Liver (tissue), 9 donors: ENCODE data around the gene BEX3. TPM values are rescaled to one million over a fixed set of nuclear protein-coding genes. Genes with fewer than 3 reads are reported as not detected.

Experiments used
- DNase-seq: peaks from one replicate; pipeline ENCODE4 v3.0.0-alpha.2; 2017; ENCODE audit warnings: low spot score
- H3K27ac ChIP-seq, 2 donors: one replicate each; pipeline ENCODE4 v1.7.0; 2013; ENCODE audit warnings: inconsistent platforms in 2 of 2, low read length in 2 of 2, control low read depth in 1 of 2, low read depth in 1 of 2, mild to moderate bottlenecking in 1 of 2
- H3K27me3 ChIP-seq, 4 donors: one replicate each; pipeline versions ENCODE4 v1.6.1 to v1.7.0; 2013; ENCODE audit warnings: low read length in 3 of 4, inconsistent platforms in 1 of 4, mild to moderate bottlenecking in 1 of 4, moderate library complexity in 1 of 4; ENCODE audit not compliant: control insufficient read depth in 4 of 4, insufficient read depth in 4 of 4
- H3K36me3 ChIP-seq, 4 donors: one replicate each; pipeline versions ENCODE4 v1.6.1 to v1.7.0; 2013; ENCODE audit warnings: low read length in 3 of 4, mild to moderate bottlenecking in 3 of 4, low read depth in 1 of 4, moderate library complexity in 1 of 4; ENCODE audit not compliant: control insufficient read depth in 4 of 4, insufficient read depth in 3 of 4
- H3K4me1 ChIP-seq, 4 donors: one replicate each; pipeline versions ENCODE4 v1.6.1 to v1.7.0; 2013; ENCODE audit warnings: low read length in 3 of 4, mild to moderate bottlenecking in 3 of 4, moderate library complexity in 1 of 4; ENCODE audit not compliant: control insufficient read depth in 4 of 4, insufficient read depth in 4 of 4
- H3K4me3 ChIP-seq, 3 donors: one replicate each; pipeline versions ENCODE4 v1.6.1 to v1.7.0; 2013; ENCODE audit warnings: low read length in 3 of 3, control low read depth in 1 of 3, low read depth in 1 of 3, mild to moderate bottlenecking in 1 of 3
- H3K9ac ChIP-seq, 2 donors: one replicate each; pipeline ENCODE4 v1.7.0; 2013; ENCODE audit warnings: low read length in 2 of 2, mild to moderate bottlenecking in 2 of 2, moderate library complexity in 2 of 2, control low read depth in 1 of 2, low read depth in 1 of 2
- H3K9me3 ChIP-seq, 4 donors: one replicate each; pipeline versions ENCODE4 v1.6.1 to v1.7.0; 2013; ENCODE audit warnings: low read length in 3 of 4; ENCODE audit not compliant: control insufficient read depth in 4 of 4
- CTCF ChIP-seq: fragments of 150-350 bp; IDR thresholded peaks from 2 replicates; pipeline ENCODE4 v1.5.1; 2017; ENCODE audit warnings: improper control_type of control experiment, low read depth, low read length; ENCODE audit not compliant: missing input control
- EGR1 ChIP-seq, 2 donors: IDR thresholded peaks; 2 replicates each; pipeline ENCODE4 v1.6.1; 2016 to 2018; ENCODE audit warnings: antibody characterized with exemption in 2 of 2, low read depth in 2 of 2
- FOXA1 ChIP-seq: IDR thresholded peaks from 2 replicates; pipeline ENCODE4 v1.6.1; 2016; ENCODE audit warnings: antibody characterized with exemption
- FOXA2 ChIP-seq: IDR thresholded peaks from 2 replicates; pipeline ENCODE4 v1.6.1; 2016; ENCODE audit warnings: antibody characterized with exemption
- GABPA ChIP-seq, 2 donors: IDR thresholded peaks in 1 of 2; conservative IDR thresholded peaks in 1 of 2; 2 replicates each; pipeline ENCODE4 v1.6.1; 2016; ENCODE audit warnings: antibody characterized with exemption in 2 of 2, mild to moderate bottlenecking in 1 of 2, moderate library complexity in 1 of 2
- HNF4A ChIP-seq, 2 donors: conservative IDR thresholded peaks; 2 replicates each; pipeline ENCODE4 v1.6.1; 2016; ENCODE audit warnings: antibody characterized with exemption in 2 of 2, mild to moderate bottlenecking in 2 of 2
- HNF4G ChIP-seq: IDR thresholded peaks from 2 replicates; pipeline ENCODE4 v1.6.1; 2016; ENCODE audit warnings: antibody characterized with exemption
- JUND ChIP-seq, 2 donors: IDR thresholded peaks; 2 replicates each; pipeline ENCODE4 v1.6.1; 2016; ENCODE audit warnings: antibody characterized with exemption in 2 of 2
- MAX ChIP-seq: IDR thresholded peaks from 2 replicates; pipeline ENCODE4 v1.6.1; 2016; ENCODE audit warnings: antibody characterized with exemption
- NR2F2 ChIP-seq: IDR thresholded peaks from 2 replicates; pipeline ENCODE4 v1.6.1; 2016; ENCODE audit warnings: antibody characterized with exemption
- RAD21 ChIP-seq, 2 donors: IDR thresholded peaks; 2 replicates each; pipeline ENCODE4 v1.6.1; 2016; ENCODE audit warnings: antibody characterized with exemption in 2 of 2, mild to moderate bottlenecking in 2 of 2
- RXRA ChIP-seq, 2 donors: IDR thresholded peaks; 2 replicates each; pipeline ENCODE4 v1.6.1; 2017 to 2018; ENCODE audit warnings: antibody characterized with exemption in 2 of 2, mild to moderate bottlenecking in 1 of 2
- SP1 ChIP-seq: IDR thresholded peaks from 2 replicates; pipeline ENCODE4 v1.6.1; 2018; ENCODE audit warnings: antibody characterized with exemption, mild to moderate bottlenecking
- TAF1 ChIP-seq: conservative IDR thresholded peaks from 2 replicates; pipeline ENCODE4 v1.6.1; 2016; ENCODE audit warnings: antibody characterized with exemption, mild to moderate bottlenecking
- YY1 ChIP-seq: IDR thresholded peaks from 2 replicates; pipeline ENCODE4 v1.6.1; 2016; ENCODE audit warnings: antibody characterized with exemption, mild to moderate bottlenecking
- WGBS: extraction: QIAGEN DNeasy Blood & Tissue Kit; methylation state at CpG from one replicate; pipeline ENCODE4 v1.1.7; 2013; 5-methylcytosine and 5-hydroxymethylcytosine counted together
- polyA plus RNA-seq, 2 donors: library from polyadenylated mRNA; stranded (reverse) in 1 of 2; unstranded in 1 of 2; fragments of 200-250 nt in 1 of 2; fragments of >200 nt in 1 of 2; fragmentation: Nextera tagmentation in 1 of 2; extraction: Ambion mirVana in 1 of 2; gene quantifications; one replicate each; pipeline versions ENCODE4 v1.2.1 to v1.2.3, GENCODE V29; 2013 to 2015
- total RNA-seq, 2 donors: library from RNA; depleted of rRNA; stranded (reverse); fragments of >200 nt; gene quantifications; one replicate each; pipeline ENCODE4 v1.2.3, GENCODE V29; 2014
- TF ChIP-seq, protein P1 (sequence below): IDR thresholded peaks from 2 replicates; pipeline ENCODE4 v1.6.1; 2016; ENCODE audit warnings: antibody characterized with exemption, mild to moderate bottlenecking
- TF ChIP-seq, protein P2 (sequence below): IDR thresholded peaks from 2 replicates; pipeline ENCODE4 v1.6.1; 2016; ENCODE audit warnings: antibody characterized with exemption
- donor health status: healthy.
- donor health status: healthy.
- donor health status: healthy.
- donor health status: healthy.
- donor health status: healthy.

The BEX3 gene
- total RNA-seq (10 to 100 TPM; 21.9 to 55.4 TPM), polyA plus RNA-seq (10 to 100 TPM; 59.3 to 77.4 TPM)

DNA sequence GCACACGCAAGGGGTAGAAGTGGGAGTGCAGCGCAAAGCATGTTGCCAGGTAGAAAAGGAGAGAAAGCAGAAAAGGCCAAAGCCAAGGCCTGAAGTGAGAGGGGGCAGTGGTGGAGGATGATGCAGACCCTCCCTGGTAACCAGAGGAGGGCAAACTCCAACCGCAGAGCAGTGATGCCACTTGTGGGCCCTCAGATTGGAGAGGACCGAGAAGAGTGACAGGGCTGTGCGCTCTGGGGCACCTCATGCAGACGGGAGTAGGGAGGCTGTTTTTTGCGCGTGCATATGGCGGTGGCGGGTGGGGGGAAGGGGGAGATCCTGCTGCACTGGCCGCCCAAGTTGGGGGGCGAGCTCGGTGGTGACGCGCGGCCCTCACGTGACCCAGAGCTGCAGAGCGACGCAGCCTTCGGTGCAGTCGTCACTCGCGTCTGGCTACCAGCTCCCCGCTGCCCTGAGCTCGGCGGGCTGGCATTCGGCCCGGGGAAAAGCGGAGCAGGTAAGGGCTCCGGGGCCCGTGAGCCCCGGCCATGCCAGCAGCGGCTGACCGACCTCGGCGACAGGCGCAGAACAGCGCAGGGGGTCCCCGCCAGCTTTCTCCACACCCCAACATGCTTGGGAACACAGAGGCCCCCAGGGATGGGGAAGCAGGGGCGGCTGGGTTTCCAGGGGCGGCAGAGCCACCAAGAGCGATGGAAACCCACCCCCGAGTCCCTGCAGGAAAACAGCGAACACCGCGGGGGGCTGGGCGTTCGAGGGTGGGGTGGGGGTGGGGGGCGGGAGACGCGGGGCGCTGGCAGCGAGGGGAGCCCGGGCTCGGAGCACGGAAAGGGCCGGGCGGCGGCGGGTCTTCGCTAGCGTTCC lies at the start of gene BEX3:
TSS of gene BEX3 (plus strand) at position 421 of the 861 bp plus-strand sequence. CDS start 984 bp downstream, outside the sequence.
- H3K27me3 ChIP-seq, result peaks cover 0 to 2% (median 0%) of the 10 kb centered on the region in 4 donors
- H3K4me3 ChIP-seq, result peak within 1 kb of the TSS; percentile 35 to 80 (median 60)
- H3K27ac ChIP-seq, result peak within 1 kb of the TSS; percentile 55 to 73
- no peaks in the 10 kb centered on the region for H3K9me3 ChIP-seq
- TF ChIP-seq YY1, result peak; percentile 32
- TF ChIP-seq, protein P1, sequence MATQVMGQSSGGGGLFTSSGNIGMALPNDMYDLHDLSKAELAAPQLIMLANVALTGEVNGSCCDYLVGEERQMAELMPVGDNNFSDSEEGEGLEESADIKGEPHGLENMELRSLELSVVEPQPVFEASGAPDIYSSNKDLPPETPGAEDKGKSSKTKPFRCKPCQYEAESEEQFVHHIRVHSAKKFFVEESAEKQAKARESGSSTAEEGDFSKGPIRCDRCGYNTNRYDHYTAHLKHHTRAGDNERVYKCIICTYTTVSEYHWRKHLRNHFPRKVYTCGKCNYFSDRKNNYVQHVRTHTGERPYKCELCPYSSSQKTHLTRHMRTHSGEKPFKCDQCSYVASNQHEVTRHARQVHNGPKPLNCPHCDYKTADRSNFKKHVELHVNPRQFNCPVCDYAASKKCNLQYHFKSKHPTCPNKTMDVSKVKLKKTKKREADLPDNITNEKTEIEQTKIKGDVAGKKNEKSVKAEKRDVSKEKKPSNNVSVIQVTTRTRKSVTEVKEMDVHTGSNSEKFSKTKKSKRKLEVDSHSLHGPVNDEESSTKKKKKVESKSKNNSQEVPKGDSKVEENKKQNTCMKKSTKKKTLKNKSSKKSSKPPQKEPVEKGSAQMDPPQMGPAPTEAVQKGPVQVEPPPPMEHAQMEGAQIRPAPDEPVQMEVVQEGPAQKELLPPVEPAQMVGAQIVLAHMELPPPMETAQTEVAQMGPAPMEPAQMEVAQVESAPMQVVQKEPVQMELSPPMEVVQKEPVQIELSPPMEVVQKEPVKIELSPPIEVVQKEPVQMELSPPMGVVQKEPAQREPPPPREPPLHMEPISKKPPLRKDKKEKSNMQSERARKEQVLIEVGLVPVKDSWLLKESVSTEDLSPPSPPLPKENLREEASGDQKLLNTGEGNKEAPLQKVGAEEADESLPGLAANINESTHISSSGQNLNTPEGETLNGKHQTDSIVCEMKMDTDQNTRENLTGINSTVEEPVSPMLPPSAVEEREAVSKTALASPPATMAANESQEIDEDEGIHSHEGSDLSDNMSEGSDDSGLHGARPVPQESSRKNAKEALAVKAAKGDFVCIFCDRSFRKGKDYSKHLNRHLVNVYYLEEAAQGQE, result no peak
- TF ChIP-seq FOXA1, result no peak
- H3K9ac ChIP-seq, result no peak within 1 kb of the TSS
- WGBS, result 4% methylated on average over 62 of the region's 62 CpGs
- no peaks in the 10 kb centered on the region for H3K36me3 ChIP-seq
- DNase-seq, result peak; percentile 43
- H3K4me1 ChIP-seq, result peaks cover 0 to 4% (median 0%) of the 10 kb centered on the region in 4 donors

GRCh38 chrX:103329991-103330390 lies 46.3 kb upstream of the BEX3 start, which contains the start of gene TCEAL7:
TSS of gene TCEAL7 (plus strand) at chrX:103330239. CDS start at chrX:103331404, 1,165 bp downstream.
- H3K27ac ChIP-seq, result no peak within 1 kb of the TSS
- no peak within 1 kb of the TSS for H3K4me3 ChIP-seq
- TF ChIP-seq RAD21 (IDR thresholded peaks at IDR 0.05), result no peak
- TF ChIP-seq HNF4A (conservative IDR thresholded peaks at IDR 0.05), result no peak
- no peak for TF ChIP-seq JUND (IDR thresholded peaks at IDR 0.05)
- TF ChIP-seq CTCF, result no peak
- TF ChIP-seq HNF4G, result no peak
- no peak for TF ChIP-seq FOXA2
- no peak for TF ChIP-seq MAX
- TF ChIP-seq SP1, result no peak
- TF ChIP-seq, protein P1, result no peak
- TF ChIP-seq YY1, result no peak
- TF ChIP-seq FOXA1, result no peak
- TF ChIP-seq, protein P2, sequence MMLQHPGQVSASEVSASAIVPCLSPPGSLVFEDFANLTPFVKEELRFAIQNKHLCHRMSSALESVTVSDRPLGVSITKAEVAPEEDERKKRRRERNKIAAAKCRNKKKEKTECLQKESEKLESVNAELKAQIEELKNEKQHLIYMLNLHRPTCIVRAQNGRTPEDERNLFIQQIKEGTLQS, result no peak
- no peak for TF ChIP-seq RXRA (IDR thresholded peaks at IDR 0.05)
- no peak for TF ChIP-seq GABPA (IDR thresholded peaks at IDR 0.05 in 1 of 2, conservative IDR thresholded peaks at IDR 0.05 in 1 of 2)
- no peak for TF ChIP-seq NR2F2
- no peak for TF ChIP-seq EGR1 (IDR thresholded peaks at IDR 0.05; ENCODE audit: low read depth in 2 of 2)
- TF ChIP-seq TAF1, result no peak
- no peak within 1 kb of the TSS for H3K9ac ChIP-seq
- peaks cover 0 to 3% (median 0%) of the 10 kb centered on the region in 4 donors for H3K27me3 ChIP-seq
- H3K9me3 ChIP-seq, result no peaks in the 10 kb centered on the region
- no peak for DNase-seq
- no peaks in the 10 kb centered on the region for H3K4me1 ChIP-seq
- 53% methylated on average over 10 of the region's 11 CpGs for WGBS
- H3K36me3 ChIP-seq, result no peaks in the 10 kb centered on the region
